Uterus (tissue), 2 donors: ENCODE data around the gene TP53BP1.

Source experiments
- CTCF ChIP-seq, 4 experiments: fragments of 200-600 bp in 2 of 4; fragments of 450-650 bp in 2 of 4; sonication (generic) in 2 of 4; IDR thresholded peaks; one replicate each; pipeline ENCODE4 v1.5.1; 2016 to 2019; ENCODE audit warnings: antibody characterized with exemption in 4 of 4, mild to moderate bottlenecking in 2 of 4, moderate library complexity in 1 of 4
- POLR2A ChIP-seq, 2 donors: fragments of 450-650 bp; IDR thresholded peaks; one replicate each; pipeline ENCODE4 v1.6.1; 2016; ENCODE audit warnings: antibody characterized with exemption in 2 of 2, mild to moderate bottlenecking in 1 of 2, moderate library complexity in 1 of 2

GRCh38 chr15:43449981-43450380, 43.0 kb downstream of the TP53BP1 start:
- TF ChIP-seq CTCF (IDR thresholded peaks at IDR 0.05) (no peak), POLR2A (IDR thresholded peaks at IDR 0.05) (no peak)
